H9 (cell line): ENCODE data around the gene CDC42EP4. TPM values are rescaled to one million over a fixed set of nuclear protein-coding genes. Genes with fewer than 3 reads are reported as not detected.

Experiments used
- DNase-seq: peaks from one replicate; pipeline ENCODE4 v3.0.0-alpha.2; 2017
- H2AFZ ChIP-seq: one replicate; pipeline ENCODE4 v1.6.1; 2013; ENCODE audit warnings: mild to moderate bottlenecking, low read length, control low read depth, moderate library complexity
- H2AK5ac ChIP-seq: 2 replicates; pipeline ENCODE4 v1.6.1; 2013; ENCODE audit warnings: low read length, control low read depth, mixed read lengths; ENCODE audit not compliant: insufficient read length
- H2BK120ac ChIP-seq: one replicate; pipeline ENCODE4 v1.6.1; 2013; ENCODE audit warnings: low read depth, mild to moderate bottlenecking, low read length, control low read depth, inconsistent platforms; ENCODE audit not compliant: poor library complexity, severe bottlenecking
- H2BK12ac ChIP-seq: 2 replicates; pipeline ENCODE4 v1.6.1; 2013; ENCODE audit warnings: low read length, control low read depth, mixed read lengths, low read depth; ENCODE audit not compliant: insufficient read length
- H2BK15ac ChIP-seq: 2 replicates; pipeline ENCODE4 v1.6.1; 2013; ENCODE audit warnings: low read depth, low read length, control low read depth
- H2BK20ac ChIP-seq: one replicate; pipeline ENCODE4 v1.6.1; 2013; ENCODE audit warnings: low read depth, mild to moderate bottlenecking, low read length, control low read depth, inconsistent platforms; ENCODE audit not compliant: poor library complexity, severe bottlenecking
- H2BK5ac ChIP-seq: 2 replicates; pipeline ENCODE4 v1.6.1; 2013; ENCODE audit warnings: low read length, control low read depth, mixed read lengths; ENCODE audit not compliant: insufficient read length
- H3K14ac ChIP-seq: 2 replicates; pipeline ENCODE4 v1.6.1; 2013; ENCODE audit warnings: low read length, control low read depth; ENCODE audit not compliant: insufficient read depth
- H3K18ac ChIP-seq: 2 replicates; pipeline ENCODE4 v1.6.1; 2013; ENCODE audit warnings: low read depth, mild to moderate bottlenecking, mixed read lengths, low read length, control low read depth; ENCODE audit not compliant: insufficient read length
- H3K23ac ChIP-seq: 2 replicates; pipeline ENCODE4 v1.6.1; 2013; ENCODE audit warnings: low read length, control low read depth, mixed read lengths, low read depth; ENCODE audit not compliant: insufficient read length
- H3K23me2 ChIP-seq: 2 replicates; pipeline ENCODE4 v1.6.1; 2013; ENCODE audit warnings: low read depth, mild to moderate bottlenecking, mixed read lengths, low read length, control low read depth; ENCODE audit not compliant: insufficient read length, poor library complexity, severe bottlenecking
- H3K27ac ChIP-seq: 2 replicates; pipeline ENCODE4 v1.5.1; 2013; ENCODE audit warnings: low read length, control low read depth, mixed read lengths, low read depth; ENCODE audit not compliant: insufficient read length
- H3K27me3 ChIP-seq: 2 replicates; pipeline ENCODE4 v1.6.1; 2013; ENCODE audit warnings: low read length, control low read depth, inconsistent platforms; ENCODE audit not compliant: insufficient read depth
- H3K4ac ChIP-seq: 2 replicates; pipeline ENCODE4 v1.6.1; 2013; ENCODE audit warnings: low read depth, mild to moderate bottlenecking, control low read depth, inconsistent platforms, low read length, moderate library complexity
- H3K4me1 ChIP-seq: 2 replicates; pipeline ENCODE4 v1.6.1; 2013; ENCODE audit warnings: low read length, control low read depth, inconsistent platforms; ENCODE audit not compliant: insufficient read depth
- H3K4me2 ChIP-seq: 2 replicates; pipeline ENCODE4 v1.6.1; 2013; ENCODE audit warnings: low read length, control low read depth, mixed read lengths; ENCODE audit not compliant: insufficient read length, insufficient read depth
- H3K56ac ChIP-seq: 2 replicates; pipeline ENCODE4 v1.6.1; 2013; ENCODE audit warnings: low read depth, mild to moderate bottlenecking, mixed read lengths, low read length, control low read depth; ENCODE audit not compliant: insufficient read length
- H3K79me1 ChIP-seq: 2 replicates; pipeline ENCODE4 v1.6.1; 2013; ENCODE audit warnings: low read depth, mild to moderate bottlenecking, moderate library complexity, low read length, control low read depth, inconsistent platforms; ENCODE audit not compliant: insufficient read depth, poor library complexity, severe bottlenecking
- H3K79me2 ChIP-seq: 2 replicates; pipeline ENCODE4 v1.6.1; 2013; ENCODE audit warnings: low read length, control low read depth, inconsistent platforms; ENCODE audit not compliant: insufficient read depth
- H3K9ac ChIP-seq: 2 replicates; pipeline ENCODE4 v1.6.1; 2013; ENCODE audit warnings: low read length, control low read depth, mixed read lengths; ENCODE audit not compliant: insufficient read length; ENCODE audit errors: extremely low read depth
- H3K9me3 ChIP-seq: one replicate; pipeline ENCODE4 v1.6.1; 2013; ENCODE audit warnings: low read depth, low read length, inconsistent platforms; ENCODE audit not compliant: control insufficient read depth
- H3T11ph ChIP-seq: one replicate; pipeline ENCODE4 v1.6.1; 2013; ENCODE audit warnings: mild to moderate bottlenecking, low read length, control low read depth, inconsistent platforms
- H4K20me1 ChIP-seq: one replicate; pipeline ENCODE4 v1.6.1; 2013; ENCODE audit not compliant: control insufficient read depth, insufficient read length, insufficient read depth
- H4K5ac ChIP-seq: 2 replicates; pipeline ENCODE4 v1.6.1; 2013; ENCODE audit warnings: low read depth, mild to moderate bottlenecking, mixed read lengths, low read length, control low read depth; ENCODE audit not compliant: insufficient read length
- H4K8ac ChIP-seq: replicated peaks from 2 replicates; pipeline ENCODE4 v1.6.1; 2013; ENCODE audit warnings: low read length, control low read depth, mixed read lengths, low read depth; ENCODE audit not compliant: insufficient read length
- H4K91ac ChIP-seq: 2 replicates; pipeline ENCODE4 v1.6.1; 2013; ENCODE audit warnings: low read depth, mild to moderate bottlenecking, moderate library complexity, mixed read lengths, low read length, control low read depth; ENCODE audit not compliant: insufficient read length
- H3K27ac Mint-ChIP-seq, 3 experiments: 2 replicates in 2 of 3; 3 replicates in 1 of 3; pipeline ENCODE4 v1.8.0; 2020 to 2021; ENCODE audit warnings: mixed read lengths in 3 of 3, mild to moderate bottlenecking in 1 of 3, moderate library complexity in 1 of 3
- H3K27me3 Mint-ChIP-seq: 2 replicates; pipeline ENCODE4 v1.8.0; 2021; ENCODE audit warnings: low read depth, mild to moderate bottlenecking, moderate library complexity, mixed read lengths
- H3K36me3 Mint-ChIP-seq, 3 experiments: 2 replicates in 2 of 3; 3 replicates in 1 of 3; pipeline ENCODE4 v1.8.0; 2020 to 2021; ENCODE audit warnings: low read depth in 3 of 3, mixed read lengths in 3 of 3; ENCODE audit not compliant: insufficient read depth in 1 of 3
- H3K4me1 Mint-ChIP-seq, 2 experiments: 2 replicates each; pipeline ENCODE4 v1.8.0; 2020; ENCODE audit warnings: mixed read lengths in 2 of 2
- H3K4me3 Mint-ChIP-seq, 2 experiments: 2 replicates in 1 of 2; 3 replicates in 1 of 2; pipeline ENCODE4 v1.8.0; 2020 to 2021; ENCODE audit warnings: mild to moderate bottlenecking in 2 of 2, mixed read lengths in 2 of 2, moderate library complexity in 1 of 2
- H3K9me3 Mint-ChIP-seq, 2 experiments: 2 replicates in 1 of 2; 3 replicates in 1 of 2; pipeline ENCODE4 v1.8.0; 2020; ENCODE audit warnings: mild to moderate bottlenecking in 2 of 2, mixed read lengths in 2 of 2, moderate library complexity in 1 of 2
- CTCF ChIP-seq: fragments of 200-600 bp; sonication (generic); conservative IDR thresholded peaks from 3 replicates; pipeline ENCODE4 v1.8.0; 2021; ENCODE audit warnings: antibody characterized with exemption, mild to moderate bottlenecking
- WGBS: extraction: QIAGEN DNeasy Blood & Tissue Kit; methylation state at CpG from one replicate; pipeline ENCODE4 v1.1.7; 2013; ENCODE audit warnings: missing lambda C conversion rate, low lambda C conversion rate, mixed read lengths; ENCODE audit not compliant: insufficient read length; ENCODE audit errors: extremely low coverage; 5-methylcytosine and 5-hydroxymethylcytosine counted together
- total RNA-seq: library from RNA; stranded (reverse); gene quantifications from 2 replicates; pipeline ENCODE4 v1.2.1, GENCODE V29; 2021

The CDC42EP4 gene
- total RNA-seq, 1 experiment from 2014 or later, result 27.1 TPM

- Histone ChIP-seq H2AFZ (no peak overlapping the region), H3K9me3 (no peaks in the 10 kb centered on the region), H3K4me2 (no peak overlapping the region), H2BK12ac (no peak overlapping the region), H2BK20ac (no peak overlapping the region), H3K56ac (no peak overlapping the region), H2BK120ac (no peak overlapping the region), H3K4me1 (peaks cover 4% of the 10 kb centered on the region; the same call in 1 of the 2 replicates), H3K18ac (no peak overlapping the region), H3K79me1 (no peaks in the 10 kb centered on the region), H3K4ac (no peak overlapping the region), H3K27me3 (no peaks in the 10 kb centered on the region), H4K91ac (no peak overlapping the region), H3K23ac (no peak overlapping the region), H3K23me2 (no peaks in the 10 kb centered on the region), H3T11ph (no peak overlapping the region), H4K8ac (no peak overlapping the region), H3K79me2 (no peaks in the 10 kb centered on the region), H3K27ac (no peak overlapping the region), H4K20me1 (no peaks in the 10 kb centered on the region), H3K14ac (no peak overlapping the region), H4K5ac (no peak overlapping the region), H2AK5ac (no peak overlapping the region), H2BK15ac (no peak overlapping the region), H2BK5ac (no peak overlapping the region), H3K9ac (no peak overlapping the region)
- Mint-ChIP-seq H3K27ac (no peak overlapping the region), H3K27me3 (peaks cover 12% of the 10 kb centered on the region), H3K9me3 (0 out of 5 replicates have a peak, but pooled peaks cover 0 to 3% of the 10 kb centered on the region in 2 experiments), H3K36me3 (no peaks in the 10 kb centered on the region), H3K4me1 (peaks cover 32 to 35% of the 10 kb centered on the region in 2 experiments), H3K4me3 (no peak overlapping the region)
- TF ChIP-seq CTCF, result no peak
- no CpG with 5 or more reads among the region's 3 CpGs for WGBS
- DNase-seq, result no peak
Observed at GRCh38 chr17:73319766-73320165, 8.0 kb upstream of the CDC42EP4 start.
